Activated naive CD8-positive, alpha-beta T cell (primary cell): ENCODE measurements around the gene GYPB.
"Not testable (repeated sequence)": the region's sequence is repeated elsewhere in the genome, so short reads cannot be mapped to it uniquely, and the experiment has no call there.

ENCODE experiments used
- H3K27ac Mint-ChIP-seq: one replicate; pipeline ENCODE4 v1.8.0; 2021; ENCODE audit warnings: mixed read lengths
- H3K27me3 Mint-ChIP-seq: one replicate; pipeline ENCODE4 v1.8.0; 2021; ENCODE audit warnings: mixed read lengths
- H3K36me3 Mint-ChIP-seq: one replicate; pipeline ENCODE4 v1.8.0; 2021; ENCODE audit warnings: mixed read lengths
- H3K4me1 Mint-ChIP-seq: one replicate; pipeline ENCODE4 v1.8.0; 2021; ENCODE audit warnings: low read depth, mixed read lengths
- H3K4me3 Mint-ChIP-seq: one replicate; pipeline ENCODE4 v1.8.0; 2021; ENCODE audit warnings: mild to moderate bottlenecking, mixed read lengths
- H3K9me3 Mint-ChIP-seq: one replicate; pipeline ENCODE4 v1.8.0; 2021; ENCODE audit warnings: low read depth, mixed read lengths

Gene GYPB

DNA sequence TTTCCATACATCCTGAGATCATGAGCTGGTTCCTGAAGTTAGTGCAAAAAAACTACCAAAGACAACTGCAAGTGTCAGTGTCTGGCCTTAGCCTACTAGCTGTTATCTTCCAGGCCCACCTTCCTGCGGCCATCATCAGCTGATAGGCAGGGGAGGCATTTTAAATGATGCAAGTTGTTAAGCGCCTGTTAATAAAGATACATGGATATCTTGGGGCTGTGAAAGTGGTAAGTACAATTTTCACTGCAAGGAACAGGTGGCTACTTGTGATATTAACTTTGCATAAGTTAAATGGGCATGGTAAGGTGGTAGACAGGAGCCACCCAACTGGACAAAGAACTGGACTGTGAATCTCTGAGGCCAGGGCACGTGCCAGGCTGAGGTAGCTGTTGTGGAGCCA is at the start of gene GYPB:
GYPB (minus strand) TSS at position 104 of the 400 bp plus-strand sequence; CDS start at position 11, 93 bp downstream.
- not testable (repeated sequence) for H3K9me3 Mint-ChIP-seq, H3K4me1 Mint-ChIP-seq, H3K4me3 Mint-ChIP-seq, H3K27me3 Mint-ChIP-seq, H3K36me3 Mint-ChIP-seq, H3K27ac Mint-ChIP-seq

DNA sequence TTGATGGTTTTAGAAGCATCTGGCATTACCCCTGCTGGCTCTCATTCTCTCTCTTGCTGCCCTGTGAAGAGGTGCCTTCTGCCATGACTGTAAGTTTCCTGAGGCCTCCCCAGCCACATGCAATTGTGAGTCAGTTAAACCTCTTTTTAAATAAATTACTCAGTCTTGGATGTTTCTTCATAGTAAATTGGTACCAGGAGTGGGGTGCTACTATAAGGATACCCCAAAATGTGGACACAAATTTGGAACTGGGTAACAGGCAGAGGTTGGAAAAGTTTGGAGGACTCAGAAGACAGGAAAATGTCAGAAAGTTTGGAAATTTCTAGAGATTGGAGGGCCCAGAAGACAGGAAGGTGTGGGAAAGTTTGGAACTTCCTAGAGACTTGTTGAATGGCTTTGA is 42.4 kb upstream of the GYPB start:
- H3K27me3 Mint-ChIP-seq, H3K4me1 Mint-ChIP-seq, H3K27ac Mint-ChIP-seq, H3K36me3 Mint-ChIP-seq, H3K4me3 Mint-ChIP-seq: not testable (repeated sequence)
- H3K9me3 Mint-ChIP-seq: peaks cover 12% of the 10 kb centered on the region

DNA sequence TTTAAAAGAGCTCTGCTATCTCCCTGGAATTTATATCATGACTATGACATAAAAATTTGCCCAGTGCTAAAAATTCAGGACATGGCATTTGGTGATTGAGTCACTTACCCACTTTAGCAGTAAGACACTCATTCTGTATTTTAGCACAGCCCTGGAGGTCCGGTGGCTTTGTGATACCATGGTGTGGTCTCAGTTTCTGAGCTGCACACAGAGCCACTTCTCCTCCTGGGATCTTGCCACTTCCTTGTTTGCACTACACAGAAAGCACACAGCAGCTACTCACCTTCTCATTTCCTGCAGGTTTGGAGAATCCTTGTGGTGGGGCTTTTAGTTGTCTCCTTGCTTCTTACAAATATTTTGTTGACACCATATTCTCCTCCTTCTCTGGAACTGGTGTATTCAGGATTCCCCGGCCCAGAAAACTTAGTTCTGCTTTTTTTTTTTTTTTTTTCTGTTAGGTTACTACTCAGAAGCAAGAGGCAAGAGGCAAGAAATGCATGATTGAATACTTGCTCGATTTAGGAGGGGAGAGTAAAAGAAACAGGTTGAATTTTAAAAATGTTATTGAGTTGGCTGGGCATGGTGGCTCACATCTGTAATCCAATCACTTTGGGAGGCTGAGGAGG is 41.2 kb upstream of the GYPB start:
- H3K36me3 Mint-ChIP-seq: not testable (repeated sequence)

DNA sequence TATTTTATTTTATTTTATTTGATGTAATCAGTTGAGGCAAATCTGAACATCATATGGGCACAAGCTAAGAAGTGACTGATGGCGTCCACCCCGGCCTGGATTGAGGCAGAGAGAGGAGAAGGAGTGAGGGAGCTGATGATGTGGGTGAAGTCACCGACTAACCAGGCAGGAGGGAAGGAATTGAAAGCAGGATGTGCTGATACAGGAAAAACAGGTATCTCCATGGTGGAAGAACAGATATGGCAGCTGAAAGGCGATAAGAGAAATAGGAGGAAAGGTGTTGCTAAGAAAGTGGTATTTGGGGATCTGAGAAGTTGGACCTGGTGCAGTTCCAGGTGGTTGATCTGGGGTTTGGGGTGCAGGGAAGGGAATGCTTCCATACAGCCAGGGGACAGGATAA is 37.6 kb upstream of the GYPB start:
- H3K27me3 Mint-ChIP-seq: no peaks in the 10 kb centered on the region
- peaks cover 4% of the 10 kb centered on the region for H3K36me3 Mint-ChIP-seq
- H3K4me3 Mint-ChIP-seq: no peak overlapping the region
- no peak overlapping the region for H3K27ac Mint-ChIP-seq
- H3K4me1 Mint-ChIP-seq: no peaks in the 10 kb centered on the region
- H3K9me3 Mint-ChIP-seq: peaks cover 11% of the 10 kb centered on the region

More for the DNA sequence above, 41.2 kb upstream of the GYPB start:
- not testable (repeated sequence) for H3K27me3 Mint-ChIP-seq, H3K27ac Mint-ChIP-seq, H3K4me1 Mint-ChIP-seq, H3K4me3 Mint-ChIP-seq
- peaks cover 12% of the 10 kb centered on the region for H3K9me3 Mint-ChIP-seq

DNA sequence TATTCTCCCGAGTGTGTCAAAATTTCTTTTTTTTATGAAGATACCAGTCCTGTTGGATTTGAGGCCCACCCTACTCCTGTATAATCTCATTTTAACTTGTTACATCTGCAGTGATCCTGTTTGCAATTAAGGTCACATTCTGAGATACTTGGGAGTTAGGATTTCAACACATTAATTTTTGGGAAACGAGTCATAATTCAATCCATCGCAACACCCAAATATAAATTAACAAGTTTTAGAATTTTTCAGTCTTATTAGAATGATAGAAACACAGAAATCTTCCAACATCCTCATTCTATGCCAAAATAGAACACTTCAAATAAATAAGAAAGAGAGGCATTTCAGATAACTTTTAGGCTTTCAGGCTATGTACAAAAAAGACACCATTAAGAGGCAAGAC is 36.2 kb upstream of the GYPB start:
- H3K4me1 Mint-ChIP-seq, H3K4me3 Mint-ChIP-seq, H3K9me3 Mint-ChIP-seq, H3K27ac Mint-ChIP-seq, H3K36me3 Mint-ChIP-seq, H3K27me3 Mint-ChIP-seq: not testable (repeated sequence)

DNA sequence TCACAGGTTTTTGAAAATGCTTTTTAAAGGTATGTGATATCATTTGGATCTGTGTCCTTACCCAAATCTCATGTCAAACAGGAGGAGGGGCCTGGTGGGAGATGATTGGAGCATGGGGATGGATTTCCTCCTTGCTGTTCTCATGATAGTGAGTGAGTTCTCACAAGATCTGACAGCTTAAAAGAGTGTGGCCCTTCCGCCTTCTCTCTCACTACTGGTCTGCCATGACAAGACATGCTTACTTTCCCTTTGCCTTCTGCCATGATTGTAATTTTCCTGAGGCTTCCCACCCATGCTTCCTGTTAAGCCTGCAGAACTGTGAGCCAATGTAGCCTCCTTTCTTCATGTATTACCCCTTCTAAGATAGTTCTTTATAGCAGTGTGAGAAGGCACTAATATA is 32.3 kb upstream of the GYPB start:
- H3K4me3 Mint-ChIP-seq, H3K4me1 Mint-ChIP-seq, H3K9me3 Mint-ChIP-seq, H3K27me3 Mint-ChIP-seq, H3K27ac Mint-ChIP-seq, H3K36me3 Mint-ChIP-seq: not testable (repeated sequence)

DNA sequence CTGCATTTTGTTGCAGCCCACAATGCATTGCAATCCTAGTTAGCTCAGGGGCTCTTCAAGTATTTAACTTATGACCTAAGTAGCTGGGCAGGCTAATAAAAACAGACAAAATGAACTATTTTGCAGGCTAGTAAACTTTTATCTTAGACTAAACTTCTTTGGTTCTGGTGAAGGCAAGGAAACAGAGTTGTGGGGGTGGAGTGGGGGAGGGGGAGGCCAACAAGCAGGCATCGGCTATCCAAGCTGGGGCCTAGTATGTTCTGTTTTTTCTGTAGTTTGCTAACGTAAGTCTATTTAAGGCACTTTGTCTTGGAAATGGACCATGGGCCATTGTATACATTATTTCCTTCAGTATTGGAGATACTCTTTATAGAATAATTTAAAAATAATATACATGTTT is 31.5 kb upstream of the GYPB start:
- not testable (repeated sequence) for H3K4me1 Mint-ChIP-seq, H3K36me3 Mint-ChIP-seq, H3K4me3 Mint-ChIP-seq, H3K27me3 Mint-ChIP-seq, H3K9me3 Mint-ChIP-seq, H3K27ac Mint-ChIP-seq

DNA sequence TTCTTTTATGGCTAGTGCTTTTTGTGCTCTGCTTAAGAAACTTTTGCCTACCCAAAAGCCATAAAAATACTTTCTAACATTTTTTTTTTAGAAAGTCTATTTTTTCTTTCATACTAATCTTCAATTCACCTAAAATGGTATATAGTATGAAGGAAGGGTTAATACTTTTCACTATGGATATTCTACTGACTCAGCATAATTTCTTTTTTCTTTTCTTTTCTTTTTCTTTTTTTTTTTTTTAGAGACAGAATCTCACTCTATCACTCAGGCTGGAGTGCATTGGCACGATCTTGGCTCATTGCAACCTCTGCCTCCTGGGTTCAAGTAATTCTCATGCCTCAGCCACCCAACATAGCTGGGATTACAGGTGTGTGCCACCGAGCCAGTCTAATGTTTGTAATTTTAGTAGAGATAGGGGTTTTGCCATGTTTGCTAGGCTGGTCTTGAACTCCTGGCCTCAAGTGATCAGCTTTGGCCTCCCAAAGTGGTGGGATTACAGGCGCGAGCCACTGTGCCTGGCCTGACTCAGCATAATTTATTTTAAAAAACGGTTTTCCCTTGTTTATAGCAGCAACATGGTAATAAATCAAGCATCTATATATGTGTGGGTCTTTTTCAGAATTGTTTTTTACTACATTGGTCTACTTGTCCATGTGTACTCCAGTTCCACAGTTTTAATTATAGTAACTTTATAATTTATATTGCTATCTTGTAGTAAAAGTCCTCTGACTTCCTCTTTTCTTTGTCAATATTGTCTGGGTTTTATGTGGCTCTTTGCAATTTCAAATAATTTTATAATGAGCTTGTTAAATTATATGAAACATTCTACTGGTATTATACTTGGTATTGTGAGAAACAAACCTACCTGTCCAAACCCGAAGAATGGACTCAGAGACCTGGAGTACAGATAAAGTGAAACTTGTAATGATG is 30.6 kb upstream of the GYPB start:
- not testable (repeated sequence) for H3K36me3 Mint-ChIP-seq, H3K27me3 Mint-ChIP-seq, H3K9me3 Mint-ChIP-seq, H3K27ac Mint-ChIP-seq, H3K4me1 Mint-ChIP-seq, H3K4me3 Mint-ChIP-seq

DNA sequence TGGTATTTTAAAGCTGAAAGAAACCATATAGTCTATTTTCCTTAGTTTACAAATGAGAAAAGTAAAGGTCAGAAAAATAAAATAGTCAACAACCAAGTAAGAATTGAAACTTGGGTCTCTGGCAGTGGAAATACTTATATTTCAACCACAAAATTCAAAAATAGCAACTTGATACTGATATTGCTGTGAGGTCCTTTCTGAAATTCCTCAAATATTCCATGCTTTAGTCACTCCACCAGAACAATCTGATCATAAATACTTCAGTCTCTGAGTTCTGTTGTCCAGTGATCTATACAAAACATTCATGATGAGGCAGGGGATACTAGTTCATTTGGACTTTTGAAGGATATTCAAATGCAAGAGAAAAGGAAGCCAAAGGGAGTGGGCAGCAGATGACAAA is 25.8 kb upstream of the GYPB start:
- not testable (repeated sequence) for H3K4me3 Mint-ChIP-seq, H3K27ac Mint-ChIP-seq, H3K36me3 Mint-ChIP-seq, H3K27me3 Mint-ChIP-seq, H3K9me3 Mint-ChIP-seq, H3K4me1 Mint-ChIP-seq

DNA sequence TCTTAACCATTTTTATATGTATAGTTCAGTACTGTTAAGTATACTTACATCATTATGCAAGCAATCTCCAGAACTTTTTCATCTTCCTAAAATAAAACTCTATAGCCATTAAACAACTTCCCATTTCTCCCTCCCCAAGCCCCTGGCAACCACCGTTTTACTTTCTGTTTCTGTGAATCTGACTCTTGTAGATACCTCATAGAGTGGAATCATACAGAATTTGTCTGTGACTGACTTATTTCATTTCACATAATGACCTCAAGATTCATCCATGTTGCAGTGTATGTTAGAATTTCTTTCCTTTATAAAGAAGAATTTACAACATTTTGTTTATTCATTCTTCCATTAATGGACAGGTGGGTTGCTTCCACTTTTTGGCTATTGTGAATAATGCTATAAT is 13.4 kb upstream of the GYPB start:
- not testable (repeated sequence) for H3K27me3 Mint-ChIP-seq, H3K36me3 Mint-ChIP-seq, H3K4me3 Mint-ChIP-seq, H3K27ac Mint-ChIP-seq, H3K9me3 Mint-ChIP-seq
- H3K4me1 Mint-ChIP-seq: peaks cover 10% of the 10 kb centered on the region

DNA sequence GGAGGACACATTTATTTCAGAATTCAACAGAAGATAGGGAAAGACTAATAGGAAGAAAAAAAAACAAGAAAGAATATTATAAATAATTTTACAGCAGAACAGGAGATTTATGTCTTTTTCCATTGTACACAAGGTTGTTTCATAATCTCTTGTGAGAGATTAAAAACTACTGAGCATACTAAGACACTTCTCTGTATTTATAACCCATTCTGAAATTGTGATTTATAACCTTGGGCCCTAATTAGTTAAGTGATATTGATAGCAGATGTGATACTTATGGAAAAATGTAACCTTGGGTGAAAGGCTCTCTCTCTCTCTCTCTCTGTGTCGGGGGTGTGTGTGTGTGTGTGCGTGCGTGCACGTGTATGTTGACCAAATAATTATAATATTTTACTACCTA is 12.7 kb upstream of the GYPB start:
- H3K27me3 Mint-ChIP-seq, H3K4me3 Mint-ChIP-seq, H3K36me3 Mint-ChIP-seq, H3K27ac Mint-ChIP-seq, H3K9me3 Mint-ChIP-seq: not testable (repeated sequence)
- peaks cover 10% of the 10 kb centered on the region for H3K4me1 Mint-ChIP-seq

DNA sequence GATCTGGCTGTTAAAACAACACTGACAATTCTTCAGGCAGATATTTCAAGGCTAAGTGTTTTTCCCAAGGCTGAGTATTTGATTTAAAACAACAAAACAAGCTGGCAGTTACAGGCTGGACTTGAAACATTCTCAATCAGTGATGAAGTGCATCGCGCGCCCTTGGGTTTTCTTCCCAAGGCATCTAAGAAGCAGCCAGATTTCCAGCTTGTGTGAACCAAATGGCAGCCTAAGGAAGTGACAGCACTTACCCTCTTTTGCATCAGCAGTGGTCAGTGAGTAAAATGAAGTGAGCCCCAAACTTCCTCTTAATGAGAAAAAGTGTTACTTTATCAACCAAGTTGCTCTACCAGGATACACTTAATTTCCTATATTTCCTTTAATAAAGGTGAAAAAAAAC is 12.2 kb upstream of the GYPB start:
- H3K9me3 Mint-ChIP-seq, H3K27ac Mint-ChIP-seq, H3K36me3 Mint-ChIP-seq, H3K4me3 Mint-ChIP-seq, H3K27me3 Mint-ChIP-seq: not testable (repeated sequence)
- H3K4me1 Mint-ChIP-seq: peaks cover 10% of the 10 kb centered on the region

DNA sequence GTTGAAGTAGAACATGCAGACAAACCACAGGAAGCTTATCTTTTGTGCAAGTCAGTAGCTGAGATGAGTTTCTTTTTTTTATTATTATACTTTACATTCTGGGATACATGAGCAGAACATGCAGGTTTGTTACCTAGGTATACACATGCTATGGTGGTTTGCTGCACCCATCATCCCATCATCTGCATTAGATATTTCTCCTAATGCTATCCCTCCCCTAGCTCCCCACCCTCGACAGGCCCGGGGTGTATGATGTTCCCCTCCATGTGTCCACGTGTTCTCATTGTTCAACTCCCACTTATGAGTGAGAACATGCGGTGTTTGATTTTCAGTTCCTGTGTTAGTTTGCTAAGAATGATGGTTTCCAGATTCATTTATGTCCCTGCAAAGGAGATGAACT is 11.5 kb upstream of the GYPB start:
- H3K9me3 Mint-ChIP-seq, H3K36me3 Mint-ChIP-seq, H3K4me3 Mint-ChIP-seq, H3K27me3 Mint-ChIP-seq, H3K27ac Mint-ChIP-seq: not testable (repeated sequence)
- H3K4me1 Mint-ChIP-seq: peaks cover 10% of the 10 kb centered on the region

DNA sequence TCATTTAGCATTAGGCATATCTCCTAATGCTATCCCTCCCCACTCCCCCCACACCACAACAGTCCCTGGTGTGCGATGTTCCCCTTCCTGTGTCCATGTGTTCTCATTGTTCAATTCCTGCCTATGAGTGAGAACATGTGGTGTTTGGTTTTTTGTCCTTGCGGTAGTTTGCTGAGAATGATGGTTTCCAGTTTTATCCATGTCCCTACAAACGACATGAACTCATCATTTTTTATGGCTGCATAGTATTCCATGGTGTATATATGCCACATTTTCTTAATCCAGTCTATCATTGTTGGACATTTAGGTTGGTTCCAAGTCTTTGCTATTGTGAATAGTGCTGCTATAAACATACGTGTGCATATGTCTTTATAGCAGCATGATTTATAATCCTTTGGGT is 7.5 kb upstream of the GYPB start:
- not testable (repeated sequence) for H3K36me3 Mint-ChIP-seq, H3K4me1 Mint-ChIP-seq, H3K27me3 Mint-ChIP-seq, H3K9me3 Mint-ChIP-seq, H3K4me3 Mint-ChIP-seq, H3K27ac Mint-ChIP-seq

DNA sequence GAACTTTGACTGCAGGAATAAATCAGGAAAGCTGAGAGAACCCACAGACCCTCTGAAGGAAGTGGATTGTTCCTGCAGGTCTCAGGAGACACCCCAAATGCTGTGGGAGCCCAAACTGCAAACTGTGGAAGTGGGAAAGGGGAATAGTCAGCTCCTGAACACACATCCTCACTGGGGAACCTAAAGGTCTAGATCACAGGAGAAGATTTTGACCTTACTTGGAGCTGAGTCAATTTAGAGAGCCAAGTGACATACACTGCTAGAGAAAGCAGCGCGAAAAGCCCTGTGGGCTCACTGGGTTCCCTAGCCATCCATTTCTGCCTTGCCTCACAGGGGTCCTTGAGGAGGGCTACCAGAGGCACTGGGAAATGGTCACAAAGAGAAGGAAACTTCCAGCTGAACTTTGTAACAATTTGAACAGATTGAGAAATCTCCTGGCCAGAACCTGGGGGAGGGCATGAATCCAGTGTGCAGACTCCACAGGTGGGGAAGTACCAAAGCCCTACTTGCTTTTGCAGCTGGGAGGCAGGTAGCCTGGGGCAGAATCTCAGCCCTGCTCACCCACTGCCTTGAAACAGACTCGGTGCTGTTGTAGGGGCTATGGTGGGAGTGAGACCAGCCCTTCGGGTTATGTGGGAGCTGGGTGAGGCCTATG is 5.3 kb upstream of the GYPB start:
- H3K9me3 Mint-ChIP-seq, H3K27ac Mint-ChIP-seq, H3K4me1 Mint-ChIP-seq, H3K4me3 Mint-ChIP-seq, H3K36me3 Mint-ChIP-seq, H3K27me3 Mint-ChIP-seq: not testable (repeated sequence)
